ENCODE measurements around the gene GFOD2. TPM values are rescaled to one million over a fixed set of nuclear protein-coding genes. Genes with fewer than 3 reads are reported as not detected.

GFOD2 gene
- total and polyA plus RNA-seq, 2 of the 8 experiments (the other 6 are each of a cell fraction or from before 2014, with no cell fraction given), result 21.4 to 33.2 TPM

GRCh38 chr16:67666559-67667452 is 52.3 kb downstream of the GFOD2 start, which contains the start of the genes C16orf86 and ENKD1:
TSS of gene C16orf86 (plus strand) at chr16:67666814. CDS start at chr16:67666971, 157 bp downstream.
TSS of gene ENKD1 (minus strand) at chr16:67666750. CDS start at chr16:67666442, 308 bp downstream.
- H2BK120ac ChIP-seq (replicated peaks; ENCODE audit: low read depth, low read length), result no peak within 1 kb of the TSS
- H2AFZ ChIP-seq (ENCODE audit: low read length), result peak within 1 kb of the TSS; percentile 19; the same call in 1 of the 2 replicates
- H3K4me3 ChIP-seq (ENCODE audit: extremely low read depth in 1 of 4, insufficient read depth in 2 of 4, low read depth in 3 of 4, low read length in 4 of 4), result peak within 1 kb of the TSS; percentile 44 to 73 (median 51)
- no peaks in the 10 kb centered on the region for H3K79me1 ChIP-seq (ENCODE audit: low read depth, low read length)
- no peak for FAIRE-seq
- no peaks in the 10 kb centered on the region for H3K9me3 ChIP-seq (ENCODE audit: insufficient read depth in 2 of 2, low read depth in 1 of 2, low read length in 1 of 2)
- H3K18ac ChIP-seq (ENCODE audit: extremely low read depth, low read length), result peak within 1 kb of the TSS; percentile 32
- no peaks in the 10 kb centered on the region for H3K79me2 ChIP-seq (ENCODE audit: control insufficient read depth in 1 of 2, insufficient read depth in 2 of 2, low read length in 2 of 2)
- no peak within 1 kb of the TSS for H3K56ac ChIP-seq (replicated peaks; ENCODE audit: insufficient read length, low read depth, low read length)
- H2BK15ac ChIP-seq (ENCODE audit: low read length), result no peak within 1 kb of the TSS
- peaks cover 0 to 3% (median 0%) of the 10 kb centered on the region in 4 experiments; a peak in 2 of 7 replicates for H3K27me3 ChIP-seq (replicated peaks in 1 of 4; ENCODE audit: control insufficient read depth in 3 of 4, extremely low read depth in 1 of 4, insufficient read depth in 3 of 4, low read length in 3 of 4)
- no peak within 1 kb of the TSS for H2BK20ac ChIP-seq (ENCODE audit: low read length)
- H3K36me3 ChIP-seq (ENCODE audit: control insufficient read depth in 2 of 4, insufficient read depth in 4 of 4, low read length in 3 of 4), result no peaks in the 10 kb centered on the region
- peaks cover 11% of the 10 kb centered on the region; the same call in 1 of the 2 replicates for H3K23me2 ChIP-seq (ENCODE audit: low read depth, low read length)
- H2BK5ac ChIP-seq (ENCODE audit: low read depth, low read length), result no peak within 1 kb of the TSS
- peak within 1 kb of the TSS; percentile 78 to 95 for H3K4me2 ChIP-seq (ENCODE audit: insufficient read depth in 1 of 2, low read depth in 2 of 2, low read length in 2 of 2)
- H4K8ac ChIP-seq (ENCODE audit: extremely low read depth, insufficient read depth, low read length), result no peak within 1 kb of the TSS; the same call in 1 of the 2 replicates
- peaks cover 6% of the 10 kb centered on the region in 2 experiments for H4K20me1 ChIP-seq (replicated peaks in 1 of 2; ENCODE audit: control insufficient read depth in 1 of 2, insufficient read depth in 2 of 2, low read length in 2 of 2)
- 18% methylated on average over 64 of the region's 78 CpGs; no CpG with 5 or more reads in 1 of the 2 experiments for WGBS, 2 experiments (ENCODE audit: extremely low coverage in 1 of 2, insufficient coverage in 1 of 2, insufficient read length in 1 of 2, insufficient replicate concordance in 2 of 2, low coverage in 1 of 2, low lambda C conversion rate in 2 of 2, missing lambda C conversion rate in 1 of 2)
- peak within 1 kb of the TSS in 3 of 4 experiments; percentile 2 to 62 (median 30); a peak in 6 of 7 replicates for H3K9ac ChIP-seq (replicated peaks in 1 of 4; ENCODE audit: extremely low read depth in 1 of 4, low read depth in 3 of 4, low read length in 3 of 4)
- no peak within 1 kb of the TSS for H2AK5ac ChIP-seq (ENCODE audit: low read depth, low read length)
- ChIA-PET CTCF (ENCODE audit: partially characterized antibody) (interaction anchor here (0.6 to 13.7 kb wide), 26 partner anchors 9 to 269 kb away, joined by 3 to 202 read pairs (median 6); partner anchors contain the start of genes CARMIL2 and CTRL), POLR2A (ENCODE audit: partially characterized antibody) (interaction anchor here (0.6 to 1.9 kb wide), 6 partner anchors 11 to 270 kb away, joined by 3 to 5 read pairs (median 4); partner anchors contain the start of genes ATP6V0D1 and PSMB10)
- no peak within 1 kb of the TSS for H3K4ac ChIP-seq (replicated peaks; ENCODE audit: insufficient read length, low read depth, low read length)
- H2BK12ac ChIP-seq (ENCODE audit: low read depth, low read length), result no peak within 1 kb of the TSS
- no peak within 1 kb of the TSS for H4K5ac ChIP-seq (ENCODE audit: insufficient read length, low read depth, low read length)
- no peak within 1 kb of the TSS for H3K14ac ChIP-seq (ENCODE audit: insufficient read length)
- H3K23ac ChIP-seq (ENCODE audit: insufficient read length), result no peak within 1 kb of the TSS
- peak in 1 of 2 experiments; percentile 87 for DNase-seq (ENCODE audit: low read depth in 1 of 2, low spot score in 2 of 2)
- peaks cover 0 to 25% (median 16%) of the 10 kb centered on the region in 4 experiments; a peak in 5 of 7 replicates for H3K4me1 ChIP-seq (replicated peaks in 1 of 4; ENCODE audit: control insufficient read depth in 3 of 4, insufficient read depth in 4 of 4, low read length in 3 of 4)
- no peak within 1 kb of the TSS for H4K91ac ChIP-seq (replicated peaks; ENCODE audit: insufficient read length, low read length)
- no peak within 1 kb of the TSS for H3K27ac ChIP-seq (ENCODE audit: low read depth, low read length)
- no peak for TF ChIP-seq CBX8 (IDR thresholded peaks at IDR 0.05; ENCODE audit: borderline replicate concordance, low read depth, low read length)
- peak in 1 of 2 experiments; percentile 91; a peak in 1 of 4 replicates for TF ChIP-seq SIN3A (conservative IDR thresholded peaks at IDR 0.05 in 1 of 2, IDR thresholded peaks at IDR 0.05 in 1 of 2; ENCODE audit: low read depth in 1 of 2, low read length in 2 of 2)
- peak; percentile 37 for TF ChIP-seq ASH2L (IDR thresholded peaks at IDR 0.05; ENCODE audit: low read length)
- no peak for TF ChIP-seq BACH1 (IDR thresholded peaks at IDR 0.05; ENCODE audit: low read length)
- TF ChIP-seq SIX5 (IDR thresholded peaks at IDR 0.05; ENCODE audit: low read depth, low read length), result peak; percentile 76
- peak; percentile 77 for TF ChIP-seq KDM4A (IDR thresholded peaks at IDR 0.05; ENCODE audit: low read depth, low read length, severe bottlenecking)
- TF ChIP-seq PHF8 (conservative IDR thresholded peaks at IDR 0.05; ENCODE audit: low read depth, low read length), result 0 out of 2 replicates have a peak, but pooled peaks have one; percentile 43
- no peak for TF ChIP-seq CTBP2 (IDR thresholded peaks at IDR 0.05; ENCODE audit: borderline replicate concordance, insufficient read depth, insufficient read length, low read length)
- TF ChIP-seq EGR1 (IDR thresholded peaks at IDR 0.05; ENCODE audit: borderline replicate concordance, low read depth, low read length), result no peak
- peak; percentile 75 for TF ChIP-seq CHD2 (IDR thresholded peaks at IDR 0.05; ENCODE audit: low read length)
- no peak for TF ChIP-seq JUND (IDR thresholded peaks at IDR 0.05; ENCODE audit: low read length)

Data from H1 (cell line).